Trophoblast cell (in vitro differentiated cells and primary cell): ENCODE data around the gene KRTAP9-9.
"Not testable (repeated sequence)": the region's sequence is repeated elsewhere in the genome, so short reads cannot be mapped to it uniquely, and the experiment has no call there.

Experiments
- DNase-seq, 2 donors: peaks; one replicate each; pipeline ENCODE4 v3.0.0-alpha.2; 2016
- H2AFZ ChIP-seq: 2 replicates; pipeline ENCODE4 v1.6.1; 2013; ENCODE audit warnings: low read length, moderate library complexity, mild to moderate bottlenecking; ENCODE audit not compliant: insufficient read depth, poor library complexity
- H2AK5ac ChIP-seq: 2 replicates; pipeline ENCODE4 v1.6.1; 2013; ENCODE audit warnings: mild to moderate bottlenecking, low read length
- H2BK120ac ChIP-seq: 2 replicates; pipeline ENCODE4 v1.6.1; 2013; ENCODE audit warnings: low read length, mild to moderate bottlenecking, moderate library complexity; ENCODE audit not compliant: insufficient read depth, poor library complexity
- H2BK12ac ChIP-seq: 2 replicates; pipeline ENCODE4 v1.6.1; 2013; ENCODE audit warnings: mild to moderate bottlenecking, low read length, moderate library complexity
- H2BK5ac ChIP-seq: 2 replicates; pipeline ENCODE4 v1.6.1; 2013; ENCODE audit warnings: low read length, low read depth, moderate library complexity, mild to moderate bottlenecking; ENCODE audit not compliant: poor library complexity
- H3K14ac ChIP-seq: 2 replicates; pipeline ENCODE4 v1.6.1; 2013; ENCODE audit warnings: mild to moderate bottlenecking, low read length
- H3K18ac ChIP-seq: 2 replicates; pipeline ENCODE4 v1.6.1; 2013; ENCODE audit warnings: mild to moderate bottlenecking, low read length
- H3K23ac ChIP-seq: 2 replicates; pipeline ENCODE4 v1.6.1; 2013; ENCODE audit warnings: low read length
- H3K27ac ChIP-seq: 2 replicates; pipeline ENCODE4 v1.5.1; 2013; ENCODE audit warnings: low read depth, mild to moderate bottlenecking, inconsistent platforms, low read length, moderate library complexity
- H3K27me3 ChIP-seq: 2 replicates; pipeline ENCODE4 v1.6.1; 2013; ENCODE audit warnings: inconsistent platforms, mild to moderate bottlenecking, low read length, moderate library complexity; ENCODE audit not compliant: insufficient read depth
- H3K36me3 ChIP-seq, 2 experiments: 1 replicate in 1 of 2; 2 replicates in 1 of 2; pipeline ENCODE4 v1.6.1; 2013; ENCODE audit warnings: low read length in 2 of 2, mild to moderate bottlenecking in 2 of 2, moderate library complexity in 1 of 2; ENCODE audit not compliant: insufficient read depth in 2 of 2, control insufficient read depth in 1 of 2
- H3K4ac ChIP-seq: 2 replicates; pipeline ENCODE4 v1.6.1; 2013; ENCODE audit warnings: low read depth, mild to moderate bottlenecking, low read length, moderate library complexity
- H3K4me1 ChIP-seq, 2 experiments: 1 replicate in 1 of 2; 2 replicates in 1 of 2; pipeline ENCODE4 v1.6.1; 2013; ENCODE audit warnings: low read length in 2 of 2, mild to moderate bottlenecking in 2 of 2, moderate library complexity in 1 of 2; ENCODE audit not compliant: insufficient read depth in 2 of 2, control insufficient read depth in 1 of 2
- H3K4me2 ChIP-seq: 2 replicates; pipeline ENCODE4 v1.6.1; 2013; ENCODE audit warnings: inconsistent platforms, mild to moderate bottlenecking, low read length, moderate library complexity
- H3K4me3 ChIP-seq: 2 replicates; pipeline ENCODE4 v1.5.1; 2013; ENCODE audit warnings: mild to moderate bottlenecking, low read depth, low read length, inconsistent platforms
- H3K79me1 ChIP-seq: one replicate; pipeline ENCODE4 v1.6.1; 2013; ENCODE audit warnings: low read length
- H3K79me2 ChIP-seq: 2 replicates; pipeline ENCODE4 v1.6.1; 2013; ENCODE audit warnings: low read length, mild to moderate bottlenecking; ENCODE audit not compliant: control insufficient read depth, insufficient read depth, poor library complexity
- H3K9ac ChIP-seq: 2 replicates; pipeline ENCODE4 v1.6.1; 2013; ENCODE audit warnings: mild to moderate bottlenecking, low read length
- H3K9me3 ChIP-seq: 2 replicates; pipeline ENCODE4 v1.6.1; 2013; ENCODE audit warnings: low read depth, mild to moderate bottlenecking, control low read depth, inconsistent platforms, low read length; ENCODE audit not compliant: insufficient read depth
- H4K12ac ChIP-seq: 2 replicates; pipeline ENCODE4 v1.6.1; 2013; ENCODE audit warnings: low read depth, mild to moderate bottlenecking, low read length, moderate library complexity
- H4K8ac ChIP-seq: 2 replicates; pipeline ENCODE4 v1.6.1; 2013; ENCODE audit warnings: low read depth, mild to moderate bottlenecking, low read length, moderate library complexity
- H4K91ac ChIP-seq: one replicate; pipeline ENCODE4 v1.6.1; 2013; ENCODE audit warnings: low read depth, mild to moderate bottlenecking, low read length, moderate library complexity
- WGBS: extraction: QIAGEN DNeasy Blood & Tissue Kit; methylation state at CpG from one replicate; pipeline ENCODE4 v1.1.7; 2013; ENCODE audit warnings: missing lambda C conversion rate; ENCODE audit not compliant: insufficient read length, insufficient coverage; ENCODE audit errors: extremely low coverage; 5-methylcytosine and 5-hydroxymethylcytosine counted together

Gene KRTAP9-9

DNA sequence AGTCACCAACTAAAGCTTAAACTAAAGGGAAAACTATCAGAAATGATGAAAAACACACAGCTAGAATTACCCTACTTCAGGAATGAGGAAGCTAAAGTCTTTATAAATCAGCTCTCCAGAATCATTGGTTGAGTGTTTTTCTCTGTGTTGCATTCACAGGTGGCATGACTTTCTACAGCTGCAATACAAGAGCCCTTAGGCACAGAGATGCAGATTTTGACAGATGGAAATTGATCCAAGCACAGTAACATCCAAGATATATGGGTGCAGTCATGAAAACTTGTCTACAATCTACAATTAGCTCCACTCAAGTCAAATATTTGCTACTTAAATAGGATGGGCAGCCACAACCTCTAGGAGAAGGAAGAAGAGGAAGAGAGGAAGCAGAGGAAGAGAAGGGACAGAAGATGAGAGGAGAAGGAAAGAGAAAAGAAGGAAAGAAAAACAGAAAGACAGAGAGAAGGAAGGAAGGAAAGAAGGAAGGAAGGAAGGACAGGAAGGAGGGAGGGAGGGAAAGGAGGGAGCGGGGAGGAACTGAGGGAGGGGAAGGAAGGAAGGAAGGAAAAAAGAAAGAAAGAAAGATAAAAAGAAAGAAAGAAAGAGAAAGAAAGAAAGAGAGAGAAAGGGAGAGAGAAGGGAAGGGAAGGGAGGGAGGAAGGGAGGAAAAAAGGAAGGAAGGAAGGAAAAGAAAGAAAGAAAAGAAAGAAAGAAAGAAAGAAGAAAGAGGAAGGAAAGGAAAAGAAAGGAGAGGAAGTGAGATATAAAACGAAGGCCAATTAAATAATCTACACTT lies 8.0 kb upstream of the KRTAP9-9 start:
- no CpG with 5 or more reads among the region's 2 CpGs for WGBS
- not testable (repeated sequence) for H3K4me3 ChIP-seq, H3K18ac ChIP-seq, H2BK5ac ChIP-seq, H2AFZ ChIP-seq, H3K27ac ChIP-seq, H2BK12ac ChIP-seq, H2AK5ac ChIP-seq, H3K14ac ChIP-seq, H3K79me2 ChIP-seq, H4K12ac ChIP-seq, DNase-seq, H4K8ac ChIP-seq, H3K4ac ChIP-seq, H3K23ac ChIP-seq, H3K4me1 ChIP-seq, H3K9me3 ChIP-seq, H3K79me1 ChIP-seq, H3K9ac ChIP-seq, H3K27me3 ChIP-seq, H4K91ac ChIP-seq, H3K4me2 ChIP-seq, H3K36me3 ChIP-seq, H2BK120ac ChIP-seq

DNA sequence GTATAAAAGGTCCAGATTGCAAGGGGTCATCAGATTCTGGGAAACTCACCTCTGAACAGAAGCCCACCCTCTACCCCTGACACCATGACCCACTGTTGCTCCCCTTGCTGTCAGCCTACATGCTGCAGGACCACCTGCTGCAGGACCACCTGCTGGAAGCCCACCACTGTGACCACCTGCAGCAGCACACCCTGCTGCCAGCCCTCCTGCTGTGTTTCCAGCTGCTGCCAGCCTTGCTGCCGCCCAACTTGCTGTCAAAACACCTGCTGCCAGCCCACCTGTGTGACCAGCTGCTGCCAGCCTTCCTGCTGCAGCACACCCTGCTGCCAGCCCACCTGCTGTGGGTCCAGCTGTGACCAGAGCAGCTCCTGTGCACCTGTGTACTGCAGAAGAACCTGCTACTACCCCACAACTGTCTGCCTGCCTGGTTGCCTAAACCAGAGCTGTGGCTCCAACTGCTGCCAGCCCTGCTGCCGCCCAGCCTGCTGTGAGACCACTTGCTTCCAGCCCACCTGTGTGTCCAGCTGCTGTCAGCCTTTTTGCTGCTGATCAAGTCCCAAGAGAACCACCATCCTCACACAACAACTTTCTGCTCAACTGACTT lies 5.4 kb upstream of the KRTAP9-9 start, which contains the start of gene KRTAP9-4:
Gene KRTAP9-4, plus strand, starts transcription at position 51 of the 604 bp plus-strand sequence. Its CDS starts 34 bp downstream, at position 85.
- not testable (repeated sequence) for H2BK12ac ChIP-seq, H3K4ac ChIP-seq, H2AFZ ChIP-seq, H4K12ac ChIP-seq, H3K4me3 ChIP-seq, H3K79me1 ChIP-seq, DNase-seq, H3K36me3 ChIP-seq, H3K27me3 ChIP-seq, H3K79me2 ChIP-seq, H3K27ac ChIP-seq, H3K23ac ChIP-seq, H2BK120ac ChIP-seq, H4K91ac ChIP-seq, H3K9ac ChIP-seq, H4K8ac ChIP-seq, H2BK5ac ChIP-seq, H3K14ac ChIP-seq, H3K4me2 ChIP-seq, H3K9me3 ChIP-seq, H3K18ac ChIP-seq, H3K4me1 ChIP-seq, H2AK5ac ChIP-seq
- no CpG with 5 or more reads among the region's 2 CpGs for WGBS

DNA sequence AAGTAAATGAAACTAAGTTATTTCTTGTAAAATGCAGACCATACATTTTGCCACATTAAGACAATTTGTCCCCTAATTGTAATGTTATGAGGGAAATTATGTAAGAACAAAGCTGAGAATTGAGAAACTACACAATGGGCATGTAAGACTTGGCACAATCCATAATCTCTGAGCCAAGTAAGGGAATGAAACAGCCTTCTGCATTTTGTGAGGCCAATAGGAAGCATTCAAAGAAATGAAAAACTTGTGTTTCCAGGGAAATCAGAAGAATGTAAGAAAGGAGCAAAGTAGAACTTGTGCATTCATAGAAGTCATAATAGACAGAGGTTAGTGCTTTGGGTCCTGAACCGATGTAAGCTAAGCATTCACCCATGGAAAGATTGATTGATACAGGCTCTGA lies 3.9 kb upstream of the KRTAP9-9 start:
- no CpG with 5 or more reads among the region's 1 CpG for WGBS
- H3K4ac ChIP-seq: no peak overlapping the region
- H3K4me3 ChIP-seq: no peak overlapping the region
- no peaks in the 10 kb centered on the region for H3K79me2 ChIP-seq
- no peak overlapping the region for H3K23ac ChIP-seq
- no peaks in the 10 kb centered on the region for H3K27me3 ChIP-seq
- no peak overlapping the region for H3K9ac ChIP-seq
- H4K91ac ChIP-seq: no peak overlapping the region
- no peak overlapping the region for H2BK120ac ChIP-seq
- H3K4me2 ChIP-seq: no peak overlapping the region
- no peak overlapping the region for H2AFZ ChIP-seq
- H4K12ac ChIP-seq: no peak overlapping the region
- no peak overlapping the region for H2AK5ac ChIP-seq
- no peak overlapping the region for H2BK12ac ChIP-seq
- H2BK5ac ChIP-seq: no peak overlapping the region
- no peak overlapping the region for H3K18ac ChIP-seq
- no peak overlapping the region for H3K14ac ChIP-seq
- no peak for DNase-seq
- no peak overlapping the region for H4K8ac ChIP-seq
- H3K27ac ChIP-seq: no peak overlapping the region
- no peaks in the 10 kb centered on the region for H3K9me3 ChIP-seq
- H3K4me1 ChIP-seq: no peaks in the 10 kb centered on the region
- H3K79me1 ChIP-seq: no peaks in the 10 kb centered on the region
- no peaks in the 10 kb centered on the region for H3K36me3 ChIP-seq

DNA sequence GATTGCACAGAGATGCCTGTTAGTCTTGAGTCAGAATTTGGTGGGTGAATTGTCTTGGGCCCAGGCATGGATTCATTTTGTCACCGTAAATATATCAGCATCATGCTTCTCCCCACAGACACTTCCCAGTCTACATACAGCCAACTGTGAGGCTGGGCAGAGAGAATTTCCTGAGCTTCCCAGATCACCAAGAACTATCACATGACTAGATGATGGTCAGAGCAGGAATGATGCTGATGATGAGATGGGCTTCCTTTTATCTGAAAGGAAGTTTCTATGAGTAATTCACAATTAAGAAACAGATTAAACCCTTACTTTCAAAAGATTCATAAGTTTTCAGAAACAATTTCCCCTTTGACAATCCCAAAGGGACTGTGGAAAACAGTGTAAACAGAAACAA lies 323 bp upstream of the KRTAP9-9 start:
- H4K8ac ChIP-seq: no peak overlapping the region
- no peaks in the 10 kb centered on the region for H3K79me2 ChIP-seq
- H3K4ac ChIP-seq: no peak overlapping the region
- no peak overlapping the region for H2BK120ac ChIP-seq
- no peak overlapping the region for H3K23ac ChIP-seq
- H2BK5ac ChIP-seq: no peak overlapping the region
- H3K36me3 ChIP-seq: no peaks in the 10 kb centered on the region
- no peaks in the 10 kb centered on the region for H3K9me3 ChIP-seq
- H3K18ac ChIP-seq: no peak overlapping the region
- no peak overlapping the region for H3K4me2 ChIP-seq
- DNase-seq: no peak
- no peak overlapping the region for H3K4me3 ChIP-seq
- H3K27me3 ChIP-seq: no peaks in the 10 kb centered on the region
- no peak overlapping the region for H2BK12ac ChIP-seq
- H3K79me1 ChIP-seq: no peaks in the 10 kb centered on the region
- no peak overlapping the region for H2AK5ac ChIP-seq
- no peak overlapping the region for H4K12ac ChIP-seq
- no peak overlapping the region for H4K91ac ChIP-seq
- no peak overlapping the region for H3K9ac ChIP-seq
- no peak overlapping the region for H3K27ac ChIP-seq
- no peaks in the 10 kb centered on the region for H3K4me1 ChIP-seq
- no CpG with 5 or more reads among the region's 1 CpG for WGBS
- no peak overlapping the region for H3K14ac ChIP-seq
- H2AFZ ChIP-seq: no peak overlapping the region
